SK-N-SH (cell line): ENCODE measurements around the gene TXNDC2. TPM values are rescaled to one million over a fixed set of nuclear protein-coding genes. Genes with fewer than 3 reads are reported as not detected.

Experiments
- CTCF ChIA-PET: fragments of 300-600, 350-600 bp; formaldehyde crosslinking; extraction: SDS; loops from one replicate; lab custom pipeline; 2021; lab: Yijun Ruan, JAX
- POLR2A ChIA-PET: fragments of 350-600 bp; sonication (Branson Sonifier 250); formaldehyde crosslinking; extraction: SDS; loops from one replicate; lab custom pipeline; 2020; ENCODE audit warnings: antibody characterized with exemption, inconsistent platforms; lab: Yijun Ruan, JAX
- DNase-seq: peaks from one replicate; pipeline ENCODE4 v3.0.0; 2012
- H2AFZ ChIP-seq: fragments of 200-600 bp; sonication (generic); 2 replicates; pipeline ENCODE4 v1.8.1; 2016; ENCODE audit warnings: antibody characterized with exemption, mild to moderate bottlenecking, low read depth
- H3F3A ChIP-seq: fragments of 200-600 bp; sonication (generic); replicated peaks from 2 replicates; pipeline ENCODE3; 2016; ENCODE audit warnings: antibody characterized with exemption, mild to moderate bottlenecking; ENCODE audit not compliant: insufficient read depth
- H3K27ac ChIP-seq, 2 experiments: fragments of 200-500 bp in 1 of 2; fragments of 200-600 bp in 1 of 2; sonication (Bioruptor generic) in 1 of 2; sonication (generic), shearing (Covaris generic) in 1 of 2; 2 replicates each; pipeline versions ENCODE4 v1.5.1 to v1.6.1; 2014 to 2016; ENCODE audit warnings: low read depth in 2 of 2, inconsistent platforms in 1 of 2, low read length in 1 of 2, mild to moderate bottlenecking in 1 of 2, mixed read lengths in 1 of 2
- H3K27me3 ChIP-seq: fragments of 200-600 bp; sonication (generic), shearing (Covaris generic); 2 replicates; pipeline ENCODE4 v1.6.1; 2016; ENCODE audit warnings: mixed run types; ENCODE audit not compliant: insufficient read depth
- H3K36me3 ChIP-seq, 2 experiments: fragments of 200-500 bp in 1 of 2; fragments of 200-600 bp in 1 of 2; sonication (Bioruptor generic) in 1 of 2; sonication (generic) in 1 of 2; replicated peaks in 1 of 2; 2 replicates each; pipeline versions ENCODE3 to v1.5.1; 2014 to 2016; ENCODE audit warnings: low read length in 1 of 2, mild to moderate bottlenecking in 1 of 2; ENCODE audit not compliant: insufficient read depth in 2 of 2, control insufficient read depth in 1 of 2
- H3K4me1 ChIP-seq, 2 experiments: fragments of 200-500 bp in 1 of 2; fragments of 200-600 bp in 1 of 2; sonication (Bioruptor generic) in 1 of 2; sonication (generic), shearing (Covaris generic) in 1 of 2; 2 replicates each; pipeline versions ENCODE4 v1.5.1 to v1.6.1; 2014 to 2016; ENCODE audit warnings: low read depth in 1 of 2, low read length in 1 of 2, mixed run types in 1 of 2; ENCODE audit not compliant: insufficient read depth in 2 of 2, control insufficient read depth in 1 of 2
- H3K4me2 ChIP-seq: fragments of 200-600 bp; sonication (generic), shearing (Covaris generic); 2 replicates; pipeline ENCODE4 v1.6.1; 2017; ENCODE audit warnings: mixed run types
- H3K4me3 ChIP-seq, 2 experiments: fragments of 200-500 bp in 1 of 2; fragments of 200-600 bp in 1 of 2; sonication (Bioruptor generic) in 1 of 2; sonication (generic), shearing (Covaris generic) in 1 of 2; 2 replicates each; pipeline versions ENCODE4 v1.5.1 to v1.8.1; 2014 to 2016; ENCODE audit warnings: low read depth in 2 of 2, inconsistent platforms in 1 of 2, low read length in 1 of 2, mild to moderate bottlenecking in 1 of 2, mixed read lengths in 1 of 2, moderate library complexity in 1 of 2
- H3K79me2 ChIP-seq: fragments of 200-600 bp; sonication (generic); 2 replicates; pipeline ENCODE4 v1.8.1; 2017; ENCODE audit warnings: mild to moderate bottlenecking; ENCODE audit not compliant: insufficient read depth
- H3K9ac ChIP-seq: fragments of 200-600 bp; sonication (generic); 2 replicates; pipeline ENCODE4 v1.6.1; 2017; ENCODE audit warnings: mixed run types
- H3K9me2 ChIP-seq: fragments of 200-600 bp; sonication (generic); 2 replicates; pipeline ENCODE4 v1.6.1; 2017; ENCODE audit warnings: mixed run types
- H3K9me3 ChIP-seq: fragments of 200-600 bp; sonication (generic); 2 replicates; pipeline ENCODE4 v1.6.1; 2017; ENCODE audit warnings: mixed run types, mild to moderate bottlenecking, moderate library complexity
- H4K20me1 ChIP-seq: fragments of 200-600 bp; sonication (generic); 2 replicates; pipeline ENCODE4 v1.6.1; 2017; ENCODE audit warnings: mild to moderate bottlenecking, mixed run types; ENCODE audit not compliant: insufficient read depth
- CHD2 ChIP-seq: fragments of 150-350 bp; IDR thresholded peaks from 2 replicates; pipeline ENCODE4 v1.6.1; 2018; ENCODE audit warnings: low read length; ENCODE audit not compliant: partially characterized antibody
- ELF1 ChIP-seq: IDR thresholded peaks from 2 replicates; pipeline ENCODE4 v1.4.0; 2012
- EP300 ChIP-seq, 2 experiments: IDR thresholded peaks; 2 replicates each; pipeline versions ENCODE4 v1.4.0 to v1.6.1; 2012; ENCODE audit warnings: borderline replicate concordance in 1 of 2, low read depth in 1 of 2, low read length in 1 of 2
- EZH2phosphoT487 ChIP-seq: fragments of 200-600 bp; sonication (generic); IDR thresholded peaks from 2 replicates; pipeline ENCODE4 v1.6.1; 2017; ENCODE audit warnings: low read depth, mixed run types, mild to moderate bottlenecking, antibody characterized with exemption, moderate library complexity, borderline replicate concordance
- FOXM1 ChIP-seq: IDR thresholded peaks from 2 replicates; pipeline ENCODE4 v1.4.0; 2012; ENCODE audit warnings: low read depth, mild to moderate bottlenecking
- GABPA ChIP-seq: IDR thresholded peaks from 2 replicates; pipeline ENCODE4 v1.4.0; 2012; ENCODE audit warnings: low read depth, mild to moderate bottlenecking
- MAX ChIP-seq: IDR thresholded peaks from 2 replicates; pipeline ENCODE4 v1.4.0; 2012; ENCODE audit warnings: low read depth
- MEF2A ChIP-seq: IDR thresholded peaks from 2 replicates; pipeline ENCODE4 v1.4.0; 2012; ENCODE audit warnings: low read depth, borderline replicate concordance
- MXI1 ChIP-seq: IDR thresholded peaks from 2 replicates; pipeline ENCODE4 v1.6.1; 2012; ENCODE audit warnings: mild to moderate bottlenecking, low read depth, low read length, improper control_type of control experiment
- NFIC ChIP-seq: IDR thresholded peaks from 2 replicates; pipeline ENCODE4 v1.4.0; 2012; ENCODE audit warnings: borderline replicate concordance
- NRF1 ChIP-seq: IDR thresholded peaks from 2 replicates; pipeline ENCODE4 v1.6.1; 2012; ENCODE audit warnings: low read depth, mild to moderate bottlenecking, low read length
- PBX3 ChIP-seq: IDR thresholded peaks from 2 replicates; pipeline ENCODE4; 2012
- RAD21 ChIP-seq: IDR thresholded peaks from 2 replicates; pipeline ENCODE4 v1.6.1; 2012; ENCODE audit warnings: mild to moderate bottlenecking, low read length
- RCOR1 ChIP-seq: fragments of 150-350 bp; IDR thresholded peaks from 2 replicates; pipeline ENCODE4 v1.6.1; 2017; ENCODE audit warnings: antibody characterized with exemption, low read length
- REST ChIP-seq: IDR thresholded peaks from 2 replicates; pipeline ENCODE4 v1.6.1; 2012; ENCODE audit warnings: mild to moderate bottlenecking, low read depth, low read length, moderate library complexity
- YY1 ChIP-seq: IDR thresholded peaks from 2 replicates; pipeline ENCODE4 v1.4.0; 2012; ENCODE audit warnings: low read depth, mild to moderate bottlenecking
- WGBS: methylation state at CpG from one replicate; pipeline ENCODE4 v1.1.6; 2017; ENCODE audit warnings: low lambda C conversion rate; 5-methylcytosine and 5-hydroxymethylcytosine counted together
- polyA plus RNA-seq, 3 experiments: library from polyadenylated mRNA; depleted of rRNA; stranded (reverse); fragments of >200 nt; gene quantifications; 2 replicates each; pipeline ENCODE4 v1.2.3, GENCODE V29; 2012
- TF ChIP-seq, protein P1 (sequence below): fragments of 150-350 bp; IDR thresholded peaks from 2 replicates; pipeline ENCODE4 v1.6.1; 2017; ENCODE audit warnings: antibody characterized with exemption, low read length, low read depth, borderline replicate concordance
- TF ChIP-seq, protein P2 (sequence below): IDR thresholded peaks from 2 replicates; pipeline ENCODE4 v1.4.0; 2012; ENCODE audit warnings: low read depth, borderline replicate concordance

The TXNDC2 gene
- polyA plus RNA-seq, 1 of the 3 experiments (the other 2 are of a cell fraction), result 0.07 TPM

DNA sequence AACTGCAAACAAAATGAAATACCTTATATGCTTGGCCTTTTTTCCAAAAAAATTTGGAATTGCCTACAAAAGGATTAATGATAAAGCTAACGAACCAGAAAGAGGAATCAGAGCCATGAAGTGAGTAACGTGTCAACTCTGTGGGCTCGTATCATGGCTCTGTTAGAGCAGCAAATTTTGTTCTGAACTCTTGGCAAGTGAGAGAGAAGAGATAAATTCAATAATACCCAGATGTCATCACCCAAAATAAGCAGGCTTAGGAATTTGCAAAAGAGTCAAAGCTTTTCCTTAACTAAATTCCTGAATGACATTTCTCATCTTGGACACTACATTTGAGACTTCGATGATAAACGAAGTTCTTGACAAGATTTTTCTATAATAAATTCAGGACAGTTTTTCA lies 4.4 kb downstream of the TXNDC2 start:
- 93% methylated on average over 5 of the region's 5 CpGs for WGBS
- no peaks in the 10 kb centered on the region for H3K9me3 ChIP-seq
- no peak overlapping the region for H2AFZ ChIP-seq
- no peaks in the 10 kb centered on the region for H3F3A ChIP-seq
- H3K9ac ChIP-seq, result no peak overlapping the region
- TF ChIP-seq NRF1, result no peak
- TF ChIP-seq MXI1, result no peak
- no peak for TF ChIP-seq MAX
- no peak for TF ChIP-seq EP300 (IDR thresholded peaks at IDR 0.05; ENCODE audit: borderline replicate concordance in 1 of 2, low read depth in 1 of 2, low read length in 1 of 2)
- TF ChIP-seq GABPA, result no peak
- no peak for TF ChIP-seq ELF1
- no peak for TF ChIP-seq REST
- TF ChIP-seq EZH2phosphoT487, result no peak
- no peak for TF ChIP-seq RAD21
- TF ChIP-seq, protein P1, sequence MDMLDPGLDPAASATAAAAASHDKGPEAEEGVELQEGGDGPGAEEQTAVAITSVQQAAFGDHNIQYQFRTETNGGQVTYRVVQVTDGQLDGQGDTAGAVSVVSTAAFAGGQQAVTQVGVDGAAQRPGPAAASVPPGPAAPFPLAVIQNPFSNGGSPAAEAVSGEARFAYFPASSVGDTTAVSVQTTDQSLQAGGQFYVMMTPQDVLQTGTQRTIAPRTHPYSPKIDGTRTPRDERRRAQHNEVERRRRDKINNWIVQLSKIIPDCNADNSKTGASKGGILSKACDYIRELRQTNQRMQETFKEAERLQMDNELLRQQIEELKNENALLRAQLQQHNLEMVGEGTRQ, result no peak
- TF ChIP-seq YY1, result no peak
- no peak for TF ChIP-seq RCOR1
- no peak for TF ChIP-seq MEF2A
- TF ChIP-seq FOXM1, result no peak
- no peak for TF ChIP-seq PBX3
- TF ChIP-seq, protein P2, sequence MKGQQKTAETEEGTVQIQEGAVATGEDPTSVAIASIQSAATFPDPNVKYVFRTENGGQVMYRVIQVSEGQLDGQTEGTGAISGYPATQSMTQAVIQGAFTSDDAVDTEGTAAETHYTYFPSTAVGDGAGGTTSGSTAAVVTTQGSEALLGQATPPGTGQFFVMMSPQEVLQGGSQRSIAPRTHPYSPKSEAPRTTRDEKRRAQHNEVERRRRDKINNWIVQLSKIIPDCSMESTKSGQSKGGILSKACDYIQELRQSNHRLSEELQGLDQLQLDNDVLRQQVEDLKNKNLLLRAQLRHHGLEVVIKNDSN, result no peak
- no peak for TF ChIP-seq CHD2
- TF ChIP-seq NFIC, result no peak
- no peak overlapping the region for H3K27ac ChIP-seq
- DNase-seq, result no peak
- no peak overlapping the region for H3K4me2 ChIP-seq
- ChIA-PET POLR2A (no interaction called here), CTCF (no interaction called here)
- no peaks in the 10 kb centered on the region for H3K79me2 ChIP-seq
- H4K20me1 ChIP-seq, result no peaks in the 10 kb centered on the region
- H3K4me3 ChIP-seq, result no peak overlapping the region
- H3K4me1 ChIP-seq, result no peaks in the 10 kb centered on the region
- no peaks in the 10 kb centered on the region for H3K36me3 ChIP-seq
- H3K27me3 ChIP-seq, result no peaks in the 10 kb centered on the region
- no peaks in the 10 kb centered on the region for H3K9me2 ChIP-seq
